Mesenchymal stem cell (in vitro differentiated cells and primary cell): ENCODE results near the gene ASPG.

Experiments used
- DNase-seq: peaks from one replicate; pipeline ENCODE4 v3.0.0-alpha.2; 2013
- H2AFZ ChIP-seq: one replicate; pipeline ENCODE4 v1.6.1; 2013; ENCODE audit warnings: low read depth, mild to moderate bottlenecking, control low read depth, inconsistent platforms, low read length, moderate library complexity
- H2AK5ac ChIP-seq: 2 replicates; pipeline ENCODE4 v1.6.1; 2013; ENCODE audit warnings: low read length, moderate library complexity, mild to moderate bottlenecking, inconsistent platforms; ENCODE audit not compliant: severe bottlenecking
- H2BK120ac ChIP-seq: one replicate; pipeline ENCODE4 v1.6.1; 2013; ENCODE audit warnings: low read depth, mild to moderate bottlenecking, inconsistent platforms, low read length, moderate library complexity
- H2BK12ac ChIP-seq, 2 experiments: one replicate each; pipeline ENCODE4 v1.6.1; 2013; ENCODE audit warnings: inconsistent platforms in 2 of 2, low read length in 2 of 2, mild to moderate bottlenecking in 2 of 2, moderate library complexity in 2 of 2, control low read depth in 1 of 2
- H2BK15ac ChIP-seq: one replicate; pipeline ENCODE4 v1.6.1; 2013; ENCODE audit warnings: mild to moderate bottlenecking, low read depth, inconsistent platforms; ENCODE audit not compliant: poor library complexity, severe bottlenecking
- H2BK5ac ChIP-seq: 2 replicates; pipeline ENCODE4 v1.6.1; 2013; ENCODE audit warnings: low read depth, mild to moderate bottlenecking, low read length, control low read depth, inconsistent platforms; ENCODE audit not compliant: poor library complexity, severe bottlenecking
- H3K14ac ChIP-seq, 2 experiments: one replicate each; pipeline ENCODE4 v1.6.1; 2013; ENCODE audit warnings: inconsistent platforms in 2 of 2, low read length in 2 of 2, control low read depth in 1 of 2, mild to moderate bottlenecking in 1 of 2, moderate library complexity in 1 of 2
- H3K18ac ChIP-seq, 2 experiments: one replicate each; pipeline ENCODE4 v1.6.1; 2013; ENCODE audit warnings: inconsistent platforms in 2 of 2, low read length in 2 of 2, control low read depth in 1 of 2, low read depth in 1 of 2, mild to moderate bottlenecking in 1 of 2
- H3K23ac ChIP-seq, 2 experiments: one replicate each; pipeline ENCODE4 v1.6.1; 2013; ENCODE audit warnings: inconsistent platforms in 2 of 2, low read length in 2 of 2, mild to moderate bottlenecking in 2 of 2, moderate library complexity in 2 of 2, control low read depth in 1 of 2
- H3K27ac ChIP-seq: 2 replicates; pipeline ENCODE4 v1.5.1; 2013; ENCODE audit warnings: mild to moderate bottlenecking, moderate library complexity, low read length, control low read depth, inconsistent platforms; ENCODE audit not compliant: poor library complexity, severe bottlenecking
- H3K27me3 ChIP-seq, 2 experiments: 2 replicates each; pipeline versions ENCODE4 v1.6.1 to v1.7.0; 2013; ENCODE audit warnings: low read length in 2 of 2, mild to moderate bottlenecking in 2 of 2, moderate library complexity in 2 of 2, control low read depth in 1 of 2, inconsistent platforms in 1 of 2; ENCODE audit not compliant: control insufficient read depth in 1 of 2, insufficient read depth in 1 of 2
- H3K36me3 ChIP-seq, 2 experiments: 2 replicates each; pipeline versions ENCODE4 v1.6.1 to v1.7.0; 2013; ENCODE audit warnings: low read length in 2 of 2, control low read depth in 1 of 2, inconsistent platforms in 1 of 2, low read depth in 1 of 2, mild to moderate bottlenecking in 1 of 2; ENCODE audit not compliant: insufficient read depth in 2 of 2, control insufficient read depth in 1 of 2
- H3K4ac ChIP-seq, 2 experiments: one replicate each; pipeline ENCODE4 v1.6.1; 2013; ENCODE audit warnings: inconsistent platforms in 2 of 2, low read length in 2 of 2, mild to moderate bottlenecking in 2 of 2, moderate library complexity in 2 of 2, control low read depth in 1 of 2, low read depth in 1 of 2
- H3K4me1 ChIP-seq: 2 replicates; pipeline ENCODE4 v1.6.1; 2013; ENCODE audit warnings: low read depth, low read length, control low read depth; ENCODE audit not compliant: control insufficient read depth, insufficient read depth
- H3K4me2 ChIP-seq: 2 replicates; pipeline ENCODE4 v1.6.1; 2013; ENCODE audit warnings: low read length, mild to moderate bottlenecking, inconsistent platforms; ENCODE audit not compliant: poor library complexity, severe bottlenecking
- H3K4me3 ChIP-seq, 2 experiments: 2 replicates each; pipeline versions ENCODE4 v1.5.1 to v1.7.0; 2013; ENCODE audit warnings: low read length in 2 of 2, mild to moderate bottlenecking in 2 of 2, control low read depth in 1 of 2, low read depth in 1 of 2; ENCODE audit not compliant: insufficient read depth in 1 of 2
- H3K79me1 ChIP-seq: replicated peaks from 2 replicates; pipeline ENCODE4 v1.6.1; 2013; ENCODE audit warnings: mild to moderate bottlenecking, control low read depth, low read length, inconsistent platforms; ENCODE audit not compliant: poor library complexity, severe bottlenecking
- H3K9ac ChIP-seq: 2 replicates; pipeline ENCODE4 v1.7.0; 2013; ENCODE audit warnings: mild to moderate bottlenecking, low read length, moderate library complexity
- H3K9me3 ChIP-seq: 2 replicates; pipeline ENCODE4 v1.7.0; 2013; ENCODE audit warnings: mild to moderate bottlenecking, low read length; ENCODE audit not compliant: control insufficient read depth
- H4K8ac ChIP-seq: one replicate; pipeline ENCODE4 v1.6.1; 2013; ENCODE audit warnings: inconsistent platforms, mild to moderate bottlenecking, low read length, moderate library complexity
- H4K91ac ChIP-seq: one replicate; pipeline ENCODE4 v1.6.1; 2013; ENCODE audit warnings: mild to moderate bottlenecking, low read length, inconsistent platforms
- WGBS: methylation state at CpG from one replicate; pipeline ENCODE4 v1.1.7; 2013; ENCODE audit warnings: mixed read lengths; 5-methylcytosine and 5-hydroxymethylcytosine counted together

ASPG gene

GRCh38 chr14:104113631-104114420 lies 28.3 kb downstream of the ASPG start:
- Histone ChIP-seq H2BK120ac (no peak overlapping the region), H3K4me1 (peaks cover 6% of the 10 kb centered on the region), H3K27me3 (peaks cover 33 to 45% of the 10 kb centered on the region in 2 experiments), H2AFZ (no peak overlapping the region), H3K27ac (no peak overlapping the region), H4K8ac (no peak overlapping the region), H2BK12ac (no peak overlapping the region), H4K91ac (no peak overlapping the region), H2AK5ac (no peak overlapping the region), H3K9me3 (no peaks in the 10 kb centered on the region), H3K79me1 (no peaks in the 10 kb centered on the region), H2BK5ac (no peak overlapping the region), H3K4me3 (no peak overlapping the region), H3K14ac (no peak overlapping the region), H3K23ac (no peak overlapping the region), H3K18ac (no peak overlapping the region), H2BK15ac (no peak overlapping the region), H3K36me3 (no peaks in the 10 kb centered on the region), H3K9ac (no peak overlapping the region), H3K4me2 (no peak overlapping the region), H3K4ac (no peak overlapping the region)
- WGBS: 85% methylated on average over 23 of the region's 23 CpGs
- DNase-seq: no peak

DNA sequence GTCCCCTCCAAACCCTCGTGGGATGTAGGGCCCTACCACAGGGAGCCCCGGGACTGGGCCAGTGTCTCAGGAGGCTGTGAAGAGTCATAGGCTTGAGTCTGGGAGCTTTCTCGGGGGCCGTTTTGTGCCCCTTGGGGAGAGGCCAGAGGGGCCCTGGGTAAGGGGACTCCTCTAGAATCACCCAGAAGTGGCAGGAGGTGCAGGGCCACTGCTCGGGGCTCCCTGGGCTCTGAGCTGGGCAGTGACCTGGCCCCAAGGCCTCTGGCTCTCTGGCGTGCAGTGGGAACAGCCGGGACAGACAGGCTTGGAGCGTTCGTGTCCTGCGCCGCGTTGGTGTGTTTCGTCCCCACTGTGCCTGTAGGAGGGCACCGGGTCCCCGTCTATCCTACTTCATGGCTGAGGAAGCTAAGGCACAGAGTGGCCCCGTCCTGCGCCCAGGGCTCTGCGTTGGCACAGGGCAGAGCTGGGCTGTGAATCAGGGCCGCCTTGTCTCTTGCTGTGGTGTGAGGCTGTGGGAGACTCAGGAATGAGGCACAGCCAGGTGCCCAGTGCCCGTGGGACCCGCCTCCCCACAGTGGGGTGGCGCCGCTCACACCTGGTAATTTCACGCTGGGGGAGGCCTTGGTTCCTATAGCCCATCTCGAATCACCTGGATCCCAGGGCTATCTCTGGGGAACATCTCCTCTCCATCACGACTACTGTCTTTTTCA lies 29.1 kb downstream of the ASPG start:
- Histone ChIP-seq H3K27me3 (peaks cover 40 to 52% of the 10 kb centered on the region in 2 experiments), H2BK120ac (no peak overlapping the region), H3K23ac (no peak overlapping the region), H2BK15ac (no peak overlapping the region), H2AK5ac (no peak overlapping the region), H2BK5ac (no peak overlapping the region), H3K18ac (no peak overlapping the region), H3K4me1 (peaks cover 6% of the 10 kb centered on the region), H3K27ac (no peak overlapping the region), H3K9me3 (no peaks in the 10 kb centered on the region), H3K9ac (no peak overlapping the region), H3K4ac (no peak overlapping the region), H3K4me2 (no peak overlapping the region), H3K14ac (no peak overlapping the region), H3K36me3 (no peaks in the 10 kb centered on the region), H3K79me1 (no peaks in the 10 kb centered on the region), H4K91ac (no peak overlapping the region), H2BK12ac (no peak overlapping the region), H2AFZ (no peak overlapping the region), H4K8ac (no peak overlapping the region), H3K4me3 (no peak overlapping the region)
- WGBS: 82% methylated on average over 26 of the region's 26 CpGs
- DNase-seq: no peak

DNA sequence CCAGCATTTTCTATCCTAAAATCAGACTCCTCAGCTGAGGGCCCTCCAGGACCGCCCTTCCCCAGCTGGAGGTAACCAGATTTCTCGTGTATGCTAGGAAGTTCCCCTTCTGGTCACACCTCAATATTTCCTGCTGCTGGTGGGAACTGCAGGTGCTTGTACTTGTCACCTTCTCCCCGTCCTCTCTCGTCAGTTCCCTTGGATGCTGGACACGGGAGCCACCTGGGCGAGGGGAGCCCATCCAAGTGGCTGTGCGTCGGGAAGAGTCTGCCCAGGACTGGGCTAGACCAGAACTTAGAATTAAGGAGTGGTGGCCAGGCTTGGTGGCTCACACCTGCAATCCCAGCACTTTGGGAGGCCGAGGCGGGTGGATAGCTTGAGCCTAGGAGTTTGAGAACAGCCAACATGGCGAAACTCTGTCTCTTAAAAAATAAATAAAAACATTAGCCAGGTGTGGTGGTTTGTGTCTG lies 29.7 kb downstream of the ASPG start:
- no peak overlapping the region for H2BK12ac ChIP-seq
- no peak overlapping the region for H2BK120ac ChIP-seq
- H3K4me1 ChIP-seq: peaks cover 6% of the 10 kb centered on the region
- H4K91ac ChIP-seq: no peak overlapping the region
- peaks cover 46 to 54% of the 10 kb centered on the region in 2 experiments for H3K27me3 ChIP-seq
- H4K8ac ChIP-seq: no peak overlapping the region
- no peak overlapping the region for H3K4ac ChIP-seq
- no peak overlapping the region for H3K27ac ChIP-seq
- H3K23ac ChIP-seq: no peak overlapping the region
- 81% methylated on average over 10 of the region's 11 CpGs for WGBS
- H2AK5ac ChIP-seq: no peak overlapping the region
- no peak for DNase-seq
- no peaks in the 10 kb centered on the region for H3K79me1 ChIP-seq
- H3K9ac ChIP-seq: no peak overlapping the region
- no peak overlapping the region for H3K4me2 ChIP-seq
- no peaks in the 10 kb centered on the region for H3K9me3 ChIP-seq
- H3K4me3 ChIP-seq: no peak overlapping the region
- H3K14ac ChIP-seq: no peak overlapping the region
- no peak overlapping the region for H2AFZ ChIP-seq
- no peak overlapping the region for H2BK15ac ChIP-seq
- no peak overlapping the region for H3K18ac ChIP-seq
- peaks cover 0 to 3% of the 10 kb centered on the region in 2 experiments for H3K36me3 ChIP-seq
- no peak overlapping the region for H2BK5ac ChIP-seq

DNA sequence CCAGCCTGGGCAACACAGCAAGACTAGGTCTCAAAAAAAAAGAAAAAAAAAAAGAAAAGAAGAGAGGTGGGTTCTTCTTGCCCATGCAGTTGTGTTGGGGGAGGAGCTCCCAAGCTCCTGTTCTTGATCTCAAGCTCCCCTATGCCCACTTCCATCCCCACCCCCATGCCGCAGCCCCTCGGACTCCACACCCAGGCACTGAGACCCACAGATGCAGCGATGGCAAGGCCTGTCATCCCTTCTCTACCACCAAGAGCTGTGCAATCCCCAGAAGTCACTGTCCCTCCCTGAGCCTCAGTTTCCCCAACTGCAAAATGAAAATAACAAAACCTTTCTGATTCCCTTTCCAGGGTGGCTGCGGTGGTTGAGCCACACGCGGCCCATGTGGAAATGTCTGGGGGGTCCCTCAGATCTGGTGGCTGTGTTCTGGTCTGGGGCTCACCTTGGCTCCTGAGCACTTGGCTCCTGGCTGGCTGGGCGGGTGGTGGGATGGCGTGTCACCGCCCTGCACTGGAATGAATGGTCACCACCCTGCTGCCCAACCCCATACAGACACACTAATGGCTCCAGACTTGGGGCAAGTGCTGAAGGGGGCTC lies 30.3 kb downstream of the ASPG start:
- Histone ChIP-seq H3K14ac (no peak overlapping the region), H4K91ac (no peak overlapping the region), H3K27me3 (peaks cover 52 to 55% of the 10 kb centered on the region in 2 experiments), H3K79me1 (no peaks in the 10 kb centered on the region), H2BK12ac (no peak overlapping the region), H2BK5ac (no peak overlapping the region), H3K9me3 (peaks cover 2% of the 10 kb centered on the region), H3K9ac (no peak overlapping the region), H2AFZ (no peak overlapping the region), H3K4me1 (peaks cover 6% of the 10 kb centered on the region), H3K4ac (no peak overlapping the region), H2BK120ac (no peak overlapping the region), H3K18ac (no peak overlapping the region), H3K4me3 (no peak overlapping the region), H3K4me2 (no peak overlapping the region), H4K8ac (no peak overlapping the region), H2AK5ac (no peak overlapping the region), H3K36me3 (peaks cover 0 to 3% of the 10 kb centered on the region in 2 experiments), H3K27ac (no peak overlapping the region), H3K23ac (no peak overlapping the region), H2BK15ac (no peak overlapping the region)
- no peak for DNase-seq
- WGBS: 90% methylated on average over 7 of the region's 9 CpGs
